GM18499 (cell line): ENCODE measurements around the gene AOC3.
"Not testable (repeated sequence)": the region's sequence is repeated elsewhere in the genome, so short reads cannot be mapped to it uniquely, and the experiment has no call there.

Source experiments
- ATAC-seq: cut with Tn5 transposase; IDR thresholded peaks from one replicate; pipeline ENCODE4 v1.9.1; 2021; ENCODE audit warnings: moderate number of reproducible peaks; ENCODE audit not compliant: insufficient read depth, unreplicated experiment

Gene AOC3

DNA sequence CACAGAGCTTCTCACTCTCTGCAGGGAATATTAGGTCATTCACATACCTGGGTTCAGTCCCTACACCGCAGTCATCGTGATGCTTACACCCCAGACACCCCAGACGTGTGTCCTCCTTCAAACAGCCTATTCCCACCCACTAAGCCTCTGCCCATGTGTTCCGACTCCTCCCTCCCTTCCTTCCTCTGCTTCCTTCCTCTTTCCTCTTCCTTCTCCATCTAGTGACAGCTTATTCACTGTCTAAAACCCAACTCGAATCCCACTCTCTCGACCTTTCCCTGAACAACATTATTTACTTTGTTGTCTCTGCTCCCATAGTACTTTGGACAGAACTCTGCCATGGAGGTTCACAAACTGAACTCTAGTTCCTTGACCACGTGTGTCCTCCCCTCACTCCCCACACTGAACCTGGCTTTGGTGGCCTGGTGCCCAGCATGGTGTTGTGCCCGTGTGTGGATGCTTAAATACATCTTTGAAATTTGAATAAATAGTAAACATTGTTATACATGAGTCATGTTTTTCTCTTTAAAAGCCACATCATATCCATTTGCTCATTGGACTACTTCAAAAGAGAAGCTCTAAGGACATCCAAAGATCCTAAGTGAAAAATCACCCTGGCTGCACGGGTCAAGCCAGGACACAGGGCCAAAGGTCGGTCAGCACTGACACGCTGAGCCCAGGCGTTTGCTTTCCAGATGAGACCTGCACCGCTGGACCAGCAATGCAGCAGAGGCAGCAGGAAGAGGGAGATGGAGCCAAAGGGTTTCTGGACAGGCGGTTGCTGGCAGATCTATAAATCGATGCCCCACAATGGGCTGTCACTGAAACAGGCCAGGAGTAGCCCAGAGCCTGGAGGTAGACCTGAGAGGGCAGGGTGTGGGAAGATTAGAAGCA lies 35.5 kb downstream of the AOC3 start:
- no peak for ATAC-seq

DNA sequence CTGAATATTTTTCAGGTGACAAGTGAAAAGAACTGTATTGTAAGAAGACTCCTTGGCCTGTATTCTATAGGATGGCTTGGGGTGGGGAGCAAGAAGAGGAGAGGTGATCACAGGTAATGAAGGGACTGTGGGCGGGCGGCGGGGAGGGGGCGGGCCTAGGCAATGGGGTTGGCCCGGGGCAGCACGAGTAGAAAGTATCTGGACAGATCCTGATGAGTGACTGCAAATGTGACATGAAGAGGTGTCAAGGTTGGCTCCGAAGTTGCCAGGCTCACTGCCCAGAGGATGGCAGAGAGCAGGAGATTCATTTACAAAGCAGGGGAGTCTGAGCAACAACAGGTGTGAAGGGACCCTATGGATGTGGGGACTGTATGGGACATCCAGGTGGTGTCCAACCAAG lies 38.8 kb downstream of the AOC3 start:
- no peak for ATAC-seq

DNA sequence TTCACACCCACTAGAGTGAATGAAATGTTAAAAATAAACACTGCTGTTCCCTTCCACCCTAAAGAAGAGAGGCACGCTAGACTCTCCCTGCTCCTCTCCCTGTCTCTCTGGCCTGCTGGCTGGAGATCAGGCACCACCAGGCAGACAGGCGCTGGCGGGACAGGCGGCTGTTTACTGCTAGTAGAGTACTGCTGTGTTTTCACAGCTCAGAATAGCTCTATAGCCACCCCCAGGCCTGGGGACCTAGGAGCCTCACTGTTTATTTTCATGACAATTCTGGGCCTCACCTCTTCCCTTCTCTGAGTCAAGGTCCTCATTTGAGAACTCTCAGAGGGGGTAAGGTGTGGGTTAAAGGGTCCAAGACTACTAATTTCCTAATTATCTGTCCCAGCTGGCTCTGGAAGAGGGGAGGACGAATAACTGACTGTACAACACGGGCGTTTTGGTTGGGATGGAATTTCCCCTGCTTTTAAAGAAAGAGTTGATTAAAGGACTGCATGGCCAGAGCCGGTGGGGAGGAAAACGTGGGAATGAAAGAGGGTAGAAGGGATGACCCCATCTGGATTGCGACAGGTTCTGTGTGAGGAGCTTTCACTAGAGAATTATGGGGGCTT lies 40.6 kb downstream of the AOC3 start:
- ATAC-seq: no peak

DNA sequence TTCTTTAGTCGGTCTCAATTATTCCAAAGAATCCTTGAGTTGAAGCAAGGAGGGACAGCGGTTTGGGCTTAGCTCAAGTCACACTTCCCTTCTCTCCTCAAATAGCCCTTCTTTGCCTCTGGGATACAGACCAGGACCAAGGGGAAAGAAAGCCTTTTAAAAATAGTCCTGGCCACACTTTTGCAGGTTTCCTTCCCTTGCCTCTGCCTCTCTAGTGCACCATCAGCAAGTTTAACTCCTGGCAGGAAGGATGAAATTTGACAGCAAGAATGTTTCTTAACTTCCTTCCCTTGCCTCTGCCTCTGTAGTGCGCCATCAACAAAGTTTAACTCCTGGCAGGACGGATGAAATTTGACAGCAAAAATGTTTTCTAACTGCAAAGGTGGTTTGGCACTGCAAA lies 42.4 kb downstream of the AOC3 start:
- no peak for ATAC-seq

DNA sequence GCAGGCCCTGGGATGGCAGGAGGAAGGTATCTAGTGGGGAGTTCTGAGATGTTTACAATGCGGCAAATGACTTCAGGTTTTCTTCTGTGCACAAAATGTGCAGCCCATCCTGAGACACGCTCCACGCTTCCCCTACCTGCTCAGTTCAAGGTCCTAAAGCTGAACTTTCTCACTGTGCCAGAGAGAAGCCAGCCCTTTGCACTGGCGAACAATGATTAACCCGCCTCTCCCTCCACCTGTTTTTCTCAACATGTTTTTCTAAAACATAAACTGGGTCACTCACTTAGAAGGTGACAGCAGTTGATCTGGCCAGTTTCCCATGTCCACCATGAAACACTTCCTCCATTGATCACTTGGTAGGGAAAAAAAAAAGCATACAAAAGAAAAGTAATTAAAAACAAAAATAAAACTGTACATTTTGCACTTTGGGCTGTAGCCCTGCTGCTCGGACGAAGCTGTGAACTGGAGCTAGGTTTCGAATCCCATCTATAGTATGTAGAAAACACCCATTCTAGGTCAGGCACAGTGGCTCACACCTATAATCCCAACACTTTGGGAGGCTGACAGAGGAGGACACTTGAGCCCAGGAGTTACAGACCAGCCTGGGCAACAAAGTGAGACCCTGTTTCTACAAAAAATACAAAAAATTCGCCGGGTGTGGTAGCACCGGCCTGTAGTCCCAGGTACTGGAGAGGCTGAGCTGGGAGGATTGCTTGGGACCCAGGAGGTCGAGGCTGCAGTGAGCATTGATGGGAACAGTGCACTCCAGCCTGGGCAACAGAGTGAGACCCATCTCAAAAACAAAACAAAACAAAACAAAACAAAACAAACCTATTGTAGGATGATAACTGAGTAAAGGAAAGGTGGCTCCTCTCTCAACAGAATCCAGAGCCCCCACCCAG lies 43.5 kb downstream of the AOC3 start:
- ATAC-seq: no peak

DNA sequence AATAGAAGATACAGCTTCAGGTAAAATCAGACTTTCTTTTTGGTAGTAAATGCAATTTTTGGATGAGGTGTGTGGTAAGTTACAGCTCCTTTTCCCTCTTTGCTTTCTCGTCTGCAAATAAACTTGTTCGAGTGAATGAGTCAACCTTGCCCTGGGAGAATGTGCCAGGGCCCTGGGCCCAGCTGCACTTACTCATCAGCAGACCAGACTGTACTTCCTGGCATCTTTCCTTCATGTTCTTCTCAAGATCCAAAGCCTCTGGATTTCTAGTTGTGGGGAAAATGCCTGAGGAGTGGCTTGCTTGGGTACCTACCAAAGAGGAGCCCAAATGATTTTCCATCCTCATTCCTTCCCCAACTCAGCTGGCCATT lies 44.2 kb downstream of the AOC3 start:
- no peak for ATAC-seq

DNA sequence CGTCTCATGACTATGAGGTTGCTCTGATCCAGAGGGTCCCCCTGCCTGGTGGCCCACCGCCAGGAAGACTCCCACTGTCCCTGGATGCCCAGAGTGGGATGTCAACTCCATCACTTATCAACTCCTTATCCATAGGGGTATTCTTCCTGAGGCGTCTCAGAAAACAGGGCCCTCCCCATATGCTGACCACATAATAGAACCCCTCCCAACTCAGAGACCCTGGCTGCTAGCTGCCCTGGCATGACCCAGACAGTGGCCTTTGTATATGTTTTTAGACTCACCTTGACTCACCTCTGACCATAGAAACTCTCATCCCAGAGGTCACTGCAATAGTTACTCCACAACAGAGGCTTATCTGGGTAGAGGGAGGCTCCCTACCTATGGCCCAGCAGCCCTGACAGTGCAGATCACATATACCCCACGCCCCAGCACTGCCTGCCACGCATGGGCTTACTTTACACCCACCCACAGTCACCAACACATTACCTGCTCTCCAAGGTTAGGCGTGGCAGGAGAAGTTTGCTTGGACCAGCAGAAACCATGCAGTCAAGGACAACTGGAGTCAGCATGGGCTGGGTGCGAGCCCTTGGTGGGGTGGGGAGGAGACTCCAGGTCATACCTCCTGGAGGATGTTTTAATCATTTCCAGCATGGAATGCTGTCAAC lies 47.3 kb downstream of the AOC3 start:
- no peak for ATAC-seq

DNA sequence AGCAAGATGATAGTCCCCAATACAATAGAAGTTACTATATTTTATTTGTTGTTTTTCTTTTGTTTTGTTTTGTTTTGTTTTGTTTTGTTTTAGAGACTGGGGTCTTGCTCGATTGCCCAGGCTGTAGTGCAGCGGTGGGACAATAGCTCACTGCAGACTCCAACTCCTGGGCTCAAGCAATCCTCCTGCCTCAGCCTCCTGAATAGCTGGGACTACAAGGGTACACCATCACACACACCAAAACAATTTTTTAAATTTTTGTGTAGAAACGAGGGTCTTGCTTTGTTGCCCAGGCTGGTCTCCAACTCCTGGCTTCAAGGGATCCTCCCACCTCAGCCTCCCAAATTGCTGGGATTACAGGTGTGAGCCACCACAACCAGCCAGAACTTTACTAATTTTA lies 49.0 kb downstream of the AOC3 start:
- ATAC-seq: not testable (repeated sequence)

DNA sequence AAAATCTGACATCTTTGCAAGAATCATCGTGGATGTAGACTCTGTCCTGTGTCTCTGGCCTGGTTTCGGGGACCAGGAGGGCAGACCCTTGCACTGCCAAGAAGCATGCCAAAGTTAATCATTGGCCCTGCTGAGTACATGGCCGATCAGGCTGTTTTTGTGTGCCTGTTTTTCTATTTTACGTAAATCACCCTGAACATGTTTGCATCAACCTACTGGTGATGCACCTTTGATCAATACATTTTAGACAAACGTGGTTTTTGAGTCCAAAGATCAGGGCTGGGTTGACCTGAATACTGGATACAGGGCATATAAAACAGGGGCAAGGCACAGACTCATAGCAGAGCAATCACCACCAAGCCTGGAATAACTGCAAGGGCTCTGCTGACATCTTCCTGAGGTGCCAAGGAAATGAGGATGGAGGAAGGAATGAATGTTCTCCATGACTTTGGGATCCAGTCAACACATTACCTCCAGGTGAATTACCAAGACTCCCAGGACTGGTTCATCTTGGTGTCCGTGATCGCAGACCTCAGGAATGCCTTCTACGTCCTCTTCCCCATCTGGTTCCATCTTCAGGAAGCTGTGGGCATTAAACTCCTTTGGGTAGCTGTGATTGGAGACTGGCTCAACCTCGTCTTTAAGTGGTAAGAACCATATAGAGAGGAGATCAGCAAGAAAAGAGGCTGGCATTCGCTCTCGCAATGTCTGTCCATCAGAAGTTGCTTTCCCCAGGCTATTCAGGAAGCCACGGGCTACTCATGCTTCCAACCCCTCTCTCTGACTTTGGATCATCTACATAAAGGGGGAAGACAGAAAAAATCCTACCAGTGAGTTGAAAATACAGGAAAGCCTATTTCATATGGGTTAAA lies 49.7 kb downstream of the AOC3 start, which contains the start of gene G6PC1:
Gene G6PC1, plus strand, starts transcription at position 340 of the 872 bp plus-strand sequence. Its CDS starts 78 bp downstream, at position 418.
- no peak for ATAC-seq

DNA sequence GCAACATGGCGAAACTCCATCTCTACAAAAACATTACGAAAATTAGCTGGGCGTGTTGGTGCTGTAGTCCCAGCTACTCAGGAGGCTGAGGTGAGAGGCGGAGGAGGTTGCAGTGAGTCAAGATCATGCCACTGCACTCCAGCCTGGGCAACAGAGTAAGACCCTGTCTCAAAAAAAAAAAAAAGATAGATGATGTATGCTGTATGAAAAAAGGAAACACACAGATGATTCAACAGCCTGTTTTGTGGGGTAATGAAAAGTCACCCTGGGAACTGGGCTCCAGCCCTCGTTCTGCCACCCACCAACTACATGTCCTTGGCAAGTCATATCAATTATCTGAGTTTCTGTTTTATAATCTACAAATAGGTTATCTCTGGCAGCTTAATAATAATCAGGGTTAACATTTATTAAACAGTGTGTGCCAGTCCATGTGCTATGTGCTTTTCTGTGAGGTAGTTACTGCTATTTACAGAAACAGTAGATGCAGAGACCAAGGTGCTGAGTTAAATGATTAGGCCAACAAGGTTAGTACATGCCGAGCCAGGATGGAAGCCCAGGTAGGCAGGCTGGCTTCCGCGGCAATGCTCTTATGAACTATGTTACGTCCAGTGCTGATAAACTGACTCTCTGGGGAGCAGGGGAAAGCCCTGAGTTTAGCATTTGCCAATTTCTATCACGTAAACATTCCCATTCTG lies 50.7 kb downstream of the AOC3 start:
- no peak for ATAC-seq

DNA sequence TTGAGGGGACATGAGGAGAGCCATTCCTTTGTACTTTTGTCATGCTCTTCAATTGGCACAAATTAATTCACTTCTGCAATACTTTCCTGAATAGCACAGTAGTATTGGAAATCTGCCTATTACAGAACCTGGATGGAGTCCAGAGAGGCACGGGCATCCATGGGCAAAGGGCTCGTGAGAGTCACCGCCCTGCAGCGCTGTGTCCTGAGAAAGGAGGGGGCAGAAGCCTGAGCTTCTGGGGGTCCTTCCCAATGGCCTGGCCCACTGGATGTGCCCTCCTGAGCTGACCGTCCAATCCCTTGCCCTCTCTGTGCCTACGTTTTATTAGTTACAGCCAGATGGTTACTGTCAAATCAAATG lies 53.1 kb downstream of the AOC3 start:
- ATAC-seq: no peak

DNA sequence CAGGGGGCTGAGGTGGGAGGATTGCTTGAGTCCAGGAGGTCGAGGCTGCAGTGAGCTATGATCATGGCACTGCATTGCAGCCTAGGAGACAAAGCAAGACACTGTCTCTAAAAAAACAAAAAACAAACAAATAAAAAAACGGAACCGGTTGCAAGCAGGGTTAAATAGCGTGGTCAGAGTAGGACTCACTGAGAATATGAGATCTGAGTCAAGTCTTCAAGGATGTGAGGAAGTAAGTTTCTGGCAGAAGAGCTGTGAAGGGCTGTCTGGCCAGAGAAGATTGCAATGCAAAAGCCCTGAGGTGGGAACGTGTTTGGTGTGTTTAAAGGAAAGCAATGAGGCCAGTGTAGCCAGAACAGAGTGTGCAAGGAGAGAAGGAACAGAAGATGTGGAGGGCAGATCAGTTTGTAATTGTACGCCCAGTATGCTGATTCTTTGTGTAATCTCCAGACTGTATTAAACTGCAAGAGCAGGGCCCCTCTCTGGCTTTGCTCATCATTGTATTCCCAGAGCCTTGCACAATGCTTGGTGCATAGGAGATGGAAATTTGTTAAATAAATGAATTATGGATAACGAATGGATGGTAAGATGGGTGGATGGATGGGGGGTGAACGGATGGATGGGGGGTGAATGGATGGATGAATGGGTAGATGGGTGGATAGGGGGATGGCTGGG lies 55.9 kb downstream of the AOC3 start:
- ATAC-seq: no peak
